ENCODE data around the gene DCUN1D4.

DNA sequence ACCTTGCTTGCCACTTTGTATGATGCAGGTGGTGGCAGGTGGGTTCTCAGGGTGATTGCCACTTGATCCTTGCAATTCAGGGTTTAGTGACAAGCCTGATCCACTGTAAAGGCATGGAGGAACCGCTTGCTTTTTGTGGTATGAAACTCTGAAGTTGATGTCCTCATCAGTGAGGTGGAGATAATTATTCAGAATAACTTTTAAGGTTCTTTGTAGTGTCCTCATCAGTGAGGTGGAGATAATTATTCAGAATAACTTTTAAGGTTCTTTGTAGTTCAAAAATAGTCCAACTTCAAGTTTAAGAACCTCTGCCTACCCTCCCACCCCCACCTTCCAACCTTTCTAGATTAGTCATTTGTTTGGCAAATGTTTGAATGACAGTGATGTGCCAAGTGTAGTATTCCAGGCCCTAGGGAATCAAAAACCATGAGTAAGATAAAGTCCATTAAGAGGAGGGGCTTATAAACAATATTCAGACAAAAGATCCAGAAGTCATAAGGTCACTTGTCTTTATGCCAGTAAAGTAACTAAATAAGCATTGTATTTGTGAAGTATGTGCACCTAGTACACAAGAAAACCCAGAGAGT is 51.2 kb downstream of the DCUN1D4 start:
- TF ChIP-seq ZNF232 (CRISPR knock-in tag; IDR thresholded peaks at IDR 0.05) (no peak), ESRRA (CRISPR knock-in tag; IDR thresholded peaks at IDR 0.05; ENCODE audit: borderline replicate concordance) (no peak), ELF4 (CRISPR knock-in tag; IDR thresholded peaks at IDR 0.05; ENCODE audit: low read depth) (no peak), TEAD1 (CRISPR knock-in tag; IDR thresholded peaks at IDR 0.05) (no peak)
- TF ChIP-seq, protein P1, sequence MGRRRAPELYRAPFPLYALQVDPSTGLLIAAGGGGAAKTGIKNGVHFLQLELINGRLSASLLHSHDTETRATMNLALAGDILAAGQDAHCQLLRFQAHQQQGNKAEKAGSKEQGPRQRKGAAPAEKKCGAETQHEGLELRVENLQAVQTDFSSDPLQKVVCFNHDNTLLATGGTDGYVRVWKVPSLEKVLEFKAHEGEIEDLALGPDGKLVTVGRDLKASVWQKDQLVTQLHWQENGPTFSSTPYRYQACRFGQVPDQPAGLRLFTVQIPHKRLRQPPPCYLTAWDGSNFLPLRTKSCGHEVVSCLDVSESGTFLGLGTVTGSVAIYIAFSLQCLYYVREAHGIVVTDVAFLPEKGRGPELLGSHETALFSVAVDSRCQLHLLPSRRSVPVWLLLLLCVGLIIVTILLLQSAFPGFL (CRISPR knock-in tag; IDR thresholded peaks at IDR 0.05; ENCODE audit: borderline replicate concordance): no peak
- TF ChIP-seq, protein P2, sequence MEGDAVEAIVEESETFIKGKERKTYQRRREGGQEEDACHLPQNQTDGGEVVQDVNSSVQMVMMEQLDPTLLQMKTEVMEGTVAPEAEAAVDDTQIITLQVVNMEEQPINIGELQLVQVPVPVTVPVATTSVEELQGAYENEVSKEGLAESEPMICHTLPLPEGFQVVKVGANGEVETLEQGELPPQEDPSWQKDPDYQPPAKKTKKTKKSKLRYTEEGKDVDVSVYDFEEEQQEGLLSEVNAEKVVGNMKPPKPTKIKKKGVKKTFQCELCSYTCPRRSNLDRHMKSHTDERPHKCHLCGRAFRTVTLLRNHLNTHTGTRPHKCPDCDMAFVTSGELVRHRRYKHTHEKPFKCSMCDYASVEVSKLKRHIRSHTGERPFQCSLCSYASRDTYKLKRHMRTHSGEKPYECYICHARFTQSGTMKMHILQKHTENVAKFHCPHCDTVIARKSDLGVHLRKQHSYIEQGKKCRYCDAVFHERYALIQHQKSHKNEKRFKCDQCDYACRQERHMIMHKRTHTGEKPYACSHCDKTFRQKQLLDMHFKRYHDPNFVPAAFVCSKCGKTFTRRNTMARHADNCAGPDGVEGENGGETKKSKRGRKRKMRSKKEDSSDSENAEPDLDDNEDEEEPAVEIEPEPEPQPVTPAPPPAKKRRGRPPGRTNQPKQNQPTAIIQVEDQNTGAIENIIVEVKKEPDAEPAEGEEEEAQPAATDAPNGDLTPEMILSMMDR (IDR thresholded peaks at IDR 0.05): no peak
- TF ChIP-seq, protein P3, sequence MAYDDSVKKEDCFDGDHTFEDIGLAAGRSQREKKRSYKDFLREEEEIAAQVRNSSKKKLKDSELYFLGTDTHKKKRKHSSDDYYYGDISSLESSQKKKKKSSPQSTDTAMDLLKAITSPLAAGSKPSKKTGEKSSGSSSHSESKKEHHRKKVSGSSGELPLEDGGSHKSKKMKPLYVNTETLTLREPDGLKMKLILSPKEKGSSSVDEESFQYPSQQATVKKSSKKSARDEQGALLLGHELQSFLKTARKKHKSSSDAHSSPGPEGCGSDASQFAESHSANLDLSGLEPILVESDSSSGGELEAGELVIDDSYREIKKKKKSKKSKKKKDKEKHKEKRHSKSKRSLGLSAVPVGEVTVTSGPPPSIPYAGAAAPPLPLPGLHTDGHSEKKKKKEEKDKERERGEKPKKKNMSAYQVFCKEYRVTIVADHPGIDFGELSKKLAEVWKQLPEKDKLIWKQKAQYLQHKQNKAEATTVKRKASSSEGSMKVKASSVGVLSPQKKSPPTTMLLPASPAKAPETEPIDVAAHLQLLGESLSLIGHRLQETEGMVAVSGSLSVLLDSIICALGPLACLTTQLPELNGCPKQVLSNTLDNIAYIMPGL (CRISPR knock-in tag; IDR thresholded peaks at IDR 0.05): no peak
- TF ChIP-seq, protein P4, sequence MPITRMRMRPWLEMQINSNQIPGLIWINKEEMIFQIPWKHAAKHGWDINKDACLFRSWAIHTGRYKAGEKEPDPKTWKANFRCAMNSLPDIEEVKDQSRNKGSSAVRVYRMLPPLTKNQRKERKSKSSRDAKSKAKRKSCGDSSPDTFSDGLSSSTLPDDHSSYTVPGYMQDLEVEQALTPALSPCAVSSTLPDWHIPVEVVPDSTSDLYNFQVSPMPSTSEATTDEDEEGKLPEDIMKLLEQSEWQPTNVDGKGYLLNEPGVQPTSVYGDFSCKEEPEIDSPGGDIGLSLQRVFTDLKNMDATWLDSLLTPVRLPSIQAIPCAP (CRISPR knock-in tag; IDR thresholded peaks at IDR 0.05): no peak

Measured in WTC11 (cell line).